BE2C (cell line): ENCODE results near the gene AAK1.

Experiments used
- DNase-seq: peaks from one replicate; pipeline ENCODE4 v3.0.0-alpha.2; 2020
- H3K27me3 ChIP-seq: fragments of 250-450 bp; sonication (Bioruptor Pico); 2 replicates; pipeline ENCODE4 v1.5.1; 2020; ENCODE audit warnings: mild to moderate bottlenecking
- H3K36me3 ChIP-seq: fragments of 250-450 bp; sonication (Bioruptor Pico); 2 replicates; pipeline ENCODE4 v1.5.1; 2020; ENCODE audit warnings: mild to moderate bottlenecking
- H3K4me1 ChIP-seq: fragments of 250-450 bp; sonication (Bioruptor Pico); 2 replicates; pipeline ENCODE4 v1.5.1; 2020
- H3K4me3 ChIP-seq: 2 replicates; pipeline ENCODE4 v1.5.1; 2011; ENCODE audit warnings: low read depth, low read length
- H3K9me3 ChIP-seq: fragments of 250-450 bp; sonication (Bioruptor Pico); 2 replicates; pipeline ENCODE4 v1.5.1; 2020
- CTCF ChIP-seq: IDR thresholded peaks from 2 replicates; pipeline ENCODE4 v1.5.1; 2012; ENCODE audit warnings: mild to moderate bottlenecking, low read depth, low read length

AAK1 gene

GRCh38 chr2:69471793-69472192, 171.7 kb downstream of the AAK1 start:
- no peaks in the 10 kb centered on the region for H3K4me1 ChIP-seq
- no peak for TF ChIP-seq CTCF
- H3K4me3 ChIP-seq, result no peak overlapping the region
- no peaks in the 10 kb centered on the region for H3K9me3 ChIP-seq
- H3K27me3 ChIP-seq, result no peaks in the 10 kb centered on the region
- H3K36me3 ChIP-seq, result no peaks in the 10 kb centered on the region
- DNase-seq, result no peak

GRCh38 chr2:69470911-69471310, 172.6 kb downstream of the AAK1 start:
- no peak for DNase-seq
- Histone ChIP-seq H3K36me3 (no peaks in the 10 kb centered on the region), H3K27me3 (no peaks in the 10 kb centered on the region), H3K9me3 (no peaks in the 10 kb centered on the region), H3K4me3 (no peak overlapping the region), H3K4me1 (no peaks in the 10 kb centered on the region)
- no peak for TF ChIP-seq CTCF

GRCh38 chr2:69469784-69470183, 173.8 kb downstream of the AAK1 start:
- H3K36me3 ChIP-seq, result no peaks in the 10 kb centered on the region
- no peak overlapping the region for H3K4me3 ChIP-seq

GRCh38 chr2:69469375-69469774, 174.2 kb downstream of the AAK1 start:
- H3K9me3 ChIP-seq, result no peaks in the 10 kb centered on the region
- no peak for TF ChIP-seq CTCF
- DNase-seq, result no peak
- no peaks in the 10 kb centered on the region for H3K36me3 ChIP-seq
- no peak overlapping the region for H3K4me3 ChIP-seq
- no peaks in the 10 kb centered on the region for H3K4me1 ChIP-seq
- no peaks in the 10 kb centered on the region for H3K27me3 ChIP-seq

More at GRCh38 chr2:69469784-69470183, 173.8 kb downstream of the AAK1 start:
- H3K9me3 ChIP-seq, result no peaks in the 10 kb centered on the region
- no peaks in the 10 kb centered on the region for H3K27me3 ChIP-seq
- no peak for TF ChIP-seq CTCF
- H3K4me1 ChIP-seq, result no peaks in the 10 kb centered on the region
- no peak for DNase-seq

GRCh38 chr2:69466728-69467127, 176.8 kb downstream of the AAK1 start:
- Histone ChIP-seq H3K27me3 (no peaks in the 10 kb centered on the region), H3K4me1 (no peaks in the 10 kb centered on the region), H3K36me3 (no peaks in the 10 kb centered on the region), H3K9me3 (no peaks in the 10 kb centered on the region), H3K4me3 (no peak overlapping the region)
- no peak for TF ChIP-seq CTCF
- DNase-seq, result no peak

GRCh38 chr2:69465513-69466456, 177.8 kb downstream of the AAK1 start:
- no peaks in the 10 kb centered on the region for H3K36me3 ChIP-seq
- H3K9me3 ChIP-seq, result no peaks in the 10 kb centered on the region
- no peaks in the 10 kb centered on the region for H3K4me1 ChIP-seq
- TF ChIP-seq CTCF, result no peak
- H3K27me3 ChIP-seq, result no peaks in the 10 kb centered on the region
- DNase-seq, result no peak
- no peak overlapping the region for H3K4me3 ChIP-seq
